NCI-H1092 (cell line): ENCODE measurements around the gene FAM118B.
"Not testable (repeated sequence)": the region's sequence is repeated elsewhere in the genome, so short reads cannot be mapped to it uniquely, and the experiment has no call there.

Experiments
- DNase-seq: peaks from one replicate; lab custom pipeline; 2025; lab: John Stamatoyannopoulos, UW

Gene FAM118B

GRCh38 chr11:126217491-126217890, 5.9 kb downstream of the FAM118B start:
- DNase-seq = no peak

GRCh38 chr11:126219547-126219946, 8.0 kb downstream of the FAM118B start:
- DNase-seq = no peak

GRCh38 chr11:126224647-126225294, 13.2 kb downstream of the FAM118B start:
- DNase-seq = no peak

GRCh38 chr11:126225295-126225665, 13.7 kb downstream of the FAM118B start:
- no peak for DNase-seq

- no peak for DNase-seq
Observed at GRCh38 chr11:126226334-126227084, 14.9 kb downstream of the FAM118B start.

DNA sequence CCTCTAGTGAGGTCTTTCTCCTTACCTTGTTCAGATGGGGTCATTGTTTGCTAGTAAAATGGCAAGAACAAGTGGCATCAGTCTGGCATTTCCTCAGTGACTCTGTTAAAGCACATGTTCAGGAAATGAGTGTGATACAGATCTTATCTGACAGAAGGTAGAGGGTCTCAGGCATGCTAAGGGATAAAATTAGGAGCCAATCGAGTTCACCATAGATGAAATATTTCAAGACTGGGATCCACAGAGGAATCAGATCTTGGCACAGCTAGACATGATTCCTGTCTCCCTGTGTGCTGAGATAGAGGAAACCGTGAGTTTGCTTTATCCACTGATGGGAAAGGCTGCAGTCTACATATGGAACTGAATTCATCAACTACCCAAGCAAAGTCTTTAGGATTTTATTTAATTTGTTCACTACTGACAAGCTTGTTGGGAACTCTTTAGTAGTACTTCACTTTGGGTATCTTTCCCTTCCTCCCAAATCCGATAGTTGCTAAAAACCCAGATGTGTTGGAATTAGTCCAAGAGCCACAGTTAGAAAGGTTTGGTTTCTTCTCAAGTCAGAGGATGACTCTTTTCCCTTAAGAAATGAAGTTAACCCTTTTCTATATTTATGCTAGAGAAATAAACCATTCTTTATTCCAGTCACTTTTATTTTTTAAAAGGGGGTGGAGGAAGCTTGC, 18.4 kb downstream of the FAM118B start:
- DNase-seq = no peak

DNA sequence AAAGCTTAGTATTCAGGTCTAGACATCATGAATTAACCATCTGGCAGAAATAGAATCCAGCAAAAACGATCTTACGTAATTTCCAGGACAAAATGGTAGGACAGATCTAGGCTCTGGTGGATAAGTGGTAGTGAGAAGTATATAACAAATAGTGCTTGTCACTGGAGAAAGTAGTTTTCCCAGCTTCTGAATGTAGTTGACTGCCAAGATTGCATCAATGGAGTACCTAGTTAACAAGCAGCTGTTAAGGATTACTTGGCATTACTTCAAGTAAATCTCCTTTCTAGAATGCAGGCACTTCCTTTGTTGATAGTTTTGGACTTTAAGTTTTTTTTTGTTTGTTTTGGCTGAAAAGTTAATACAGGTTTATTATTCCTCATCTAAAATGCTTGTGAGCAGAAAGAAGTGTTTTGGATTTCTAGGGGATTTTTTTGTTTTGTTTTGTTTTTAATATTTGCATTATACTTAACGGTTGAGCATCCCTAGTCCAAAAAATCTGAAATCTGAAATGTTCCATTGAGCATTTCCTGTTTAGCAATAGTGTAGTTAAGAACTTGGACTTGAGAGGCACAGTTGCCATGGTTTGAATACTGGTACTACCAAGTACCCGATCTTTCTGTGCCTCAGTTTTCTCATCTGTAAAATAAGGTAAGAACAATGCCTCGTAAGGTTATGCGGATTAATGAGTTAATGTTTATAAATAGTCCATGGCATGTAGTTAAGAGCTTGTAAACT, 20.3 kb downstream of the FAM118B start:
- DNase-seq = no peak

GRCh38 chr11:126232683-126233082, 21.1 kb downstream of the FAM118B start:
- no peak for DNase-seq

DNA sequence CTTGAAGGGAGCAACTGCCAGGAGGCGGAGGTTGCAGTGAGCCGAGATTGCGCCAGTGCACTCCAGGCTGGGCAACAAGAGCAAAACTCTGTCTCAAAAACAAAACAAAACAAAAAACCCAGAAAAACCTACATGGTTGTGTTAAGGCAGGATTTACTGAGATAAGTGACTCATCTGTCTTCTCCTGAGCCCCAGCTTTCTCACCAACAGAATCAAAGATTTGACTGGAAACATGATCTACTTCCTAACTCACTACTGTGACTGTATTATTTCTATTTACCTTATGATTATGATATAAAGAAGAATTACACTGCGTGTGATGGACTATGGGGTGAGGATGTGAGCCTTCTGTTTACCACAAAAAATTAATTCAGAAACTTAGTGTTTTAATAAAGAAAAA, 21.8 kb downstream of the FAM118B start:
- DNase-seq = no peak

GRCh38 chr11:126246636-126247035, 35.1 kb downstream of the FAM118B start:
- no peak for DNase-seq

DNA sequence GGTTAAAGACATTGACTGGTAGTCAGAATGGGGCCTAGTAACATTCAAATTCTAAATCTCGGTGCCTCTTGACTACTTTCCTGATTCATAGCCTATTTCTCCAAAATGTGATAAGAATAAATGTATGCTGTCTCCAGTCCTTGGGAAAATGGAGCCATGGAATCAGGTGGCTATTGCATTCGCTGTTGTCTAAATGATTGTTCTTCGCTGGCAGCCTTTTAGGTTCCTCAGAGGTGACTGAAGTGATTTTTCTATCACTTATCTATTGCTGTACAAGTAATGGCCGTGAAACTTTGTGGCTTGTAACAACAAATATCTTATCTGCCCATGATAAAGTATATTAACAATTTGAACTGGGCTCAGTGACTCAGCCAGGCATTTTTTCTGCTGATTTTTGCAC, 41.7 kb downstream of the FAM118B start:
- no peak for DNase-seq

DNA sequence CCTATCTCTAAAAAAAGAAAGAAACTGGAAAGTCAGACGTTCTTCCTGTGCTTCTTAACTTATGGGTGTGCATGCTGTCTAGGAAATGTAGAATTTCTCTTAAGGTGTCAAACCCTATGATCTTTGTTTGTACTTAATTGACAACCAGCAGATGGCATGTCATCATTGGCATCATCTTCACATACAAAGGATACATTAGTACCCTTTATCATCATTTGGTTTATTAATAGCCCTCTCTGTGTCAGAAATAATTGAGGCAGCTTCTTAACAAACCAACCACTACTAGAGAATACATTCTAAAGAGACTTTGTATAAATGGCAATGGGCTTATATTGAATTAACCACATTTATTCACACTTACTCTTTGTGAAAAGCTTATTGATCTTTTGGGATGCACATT, 43.2 kb downstream of the FAM118B start:
- no peak for DNase-seq

GRCh38 chr11:126255507-126255906, 43.9 kb downstream of the FAM118B start:
- not testable (repeated sequence) for DNase-seq

GRCh38 chr11:126256216-126256615, 44.6 kb downstream of the FAM118B start:
- DNase-seq = no peak

DNA sequence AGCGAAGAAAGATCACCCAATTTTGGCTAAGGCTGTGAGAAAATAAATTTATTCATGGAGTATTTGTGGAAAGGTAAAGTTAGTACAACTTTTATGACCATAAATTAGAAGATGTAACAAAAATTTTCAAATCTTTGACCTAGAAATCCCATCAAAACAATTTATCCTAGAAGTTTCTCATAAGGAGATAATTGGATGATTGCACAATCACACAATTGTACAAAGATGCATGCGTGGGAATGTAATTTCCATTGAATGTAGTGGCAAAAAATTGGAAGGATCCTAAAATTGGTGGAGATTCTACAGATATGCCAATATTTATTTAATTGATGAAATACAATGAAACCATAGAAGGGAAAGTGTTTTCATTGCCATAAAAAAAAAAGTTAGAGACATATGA, 45.6 kb downstream of the FAM118B start:
- DNase-seq = no peak

DNA sequence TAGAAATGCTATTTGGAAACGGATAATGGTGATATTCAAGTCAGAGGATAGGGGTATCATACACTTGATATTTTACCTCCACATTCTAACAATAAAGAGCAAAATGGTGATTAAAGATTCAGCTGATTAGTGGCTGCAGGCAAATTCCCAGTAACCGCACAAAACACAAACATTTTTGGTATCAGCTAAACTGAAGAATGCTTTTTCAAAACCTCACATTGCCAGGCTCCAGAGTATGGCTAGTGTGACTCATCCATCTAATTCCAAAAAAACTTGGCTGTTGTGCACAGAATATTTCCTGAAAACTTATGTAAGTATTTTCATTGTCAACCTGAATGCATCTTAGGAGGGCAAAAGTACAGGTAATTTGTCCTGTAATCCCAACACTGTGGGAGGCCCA, 46.2 kb downstream of the FAM118B start:
- DNase-seq = no peak

GRCh38 chr11:126262216-126262615, 50.6 kb downstream of the FAM118B start:
- DNase-seq = no peak

- no peak for DNase-seq
Observed at GRCh38 chr11:126263489-126263888, 51.9 kb downstream of the FAM118B start.

GRCh38 chr11:126265811-126266210, 54.2 kb downstream of the FAM118B start:
- no peak for DNase-seq

DNA sequence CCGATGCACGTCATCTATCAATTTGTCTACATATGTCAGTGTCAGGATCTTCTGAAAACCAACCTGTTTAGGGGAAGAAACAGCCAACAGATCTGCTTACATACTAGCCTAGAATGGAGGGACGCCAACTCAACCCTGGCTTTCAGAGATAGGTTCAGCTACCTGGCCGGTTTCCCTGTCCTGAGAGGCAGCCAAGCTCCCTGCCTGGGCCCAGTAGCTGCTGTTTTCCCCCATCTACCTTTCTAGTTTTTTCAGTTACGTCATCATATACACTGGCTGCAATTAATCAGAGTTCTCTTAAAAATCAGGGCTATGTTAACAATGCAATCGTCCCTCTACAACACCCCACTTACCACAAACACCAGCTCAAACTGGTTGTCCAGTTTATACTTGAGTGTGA, 56.1 kb downstream of the FAM118B start:
- DNase-seq = no peak

DNA sequence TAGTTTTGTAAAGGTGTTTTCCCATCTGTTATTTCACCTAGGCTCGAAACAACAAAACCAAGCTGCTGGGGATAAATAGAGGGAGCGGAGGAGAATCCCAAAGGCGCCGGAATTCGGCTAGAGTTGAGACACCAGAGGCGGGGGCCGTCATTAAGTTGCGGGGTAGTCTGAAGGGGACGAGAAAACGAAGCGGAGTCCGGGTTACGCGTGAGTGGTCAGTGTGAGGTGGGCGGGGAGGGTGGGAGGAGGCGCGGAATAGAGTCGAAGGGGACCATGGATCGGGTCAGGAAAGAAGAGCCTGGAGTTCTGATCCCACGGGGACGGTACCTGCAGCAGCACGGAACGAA, 56.8 kb downstream of the FAM118B start:
- no peak for DNase-seq

GRCh38 chr11:126268708-126269579, 57.4 kb downstream of the FAM118B start, which contains the start of the genes FOXRED1 and SRPRA:
Gene FOXRED1, plus strand, starts transcription at chr11:126269154. Its CDS starts 53 bp downstream, at chr11:126269207.
Gene SRPRA, minus strand, starts transcription at chr11:126268895. Its CDS starts 91 bp downstream, at chr11:126268804.
- DNase-seq = peak; percentile 99
